CD4-positive, alpha-beta T cell treated with Interleukin-21 for 1 hour (primary cell): Measurements from ENCODE around the gene UNC80.

Experiments
- DNase-seq: peaks from one replicate; pipeline ENCODE4 v3.0.0-alpha.2; 2020

Gene UNC80

GRCh38 chr2:209808521-209808920 is 36.9 kb downstream of the UNC80 start:
- no peak for DNase-seq

GRCh38 chr2:209809256-209809655 is 37.6 kb downstream of the UNC80 start:
- DNase-seq, result no peak

DNA sequence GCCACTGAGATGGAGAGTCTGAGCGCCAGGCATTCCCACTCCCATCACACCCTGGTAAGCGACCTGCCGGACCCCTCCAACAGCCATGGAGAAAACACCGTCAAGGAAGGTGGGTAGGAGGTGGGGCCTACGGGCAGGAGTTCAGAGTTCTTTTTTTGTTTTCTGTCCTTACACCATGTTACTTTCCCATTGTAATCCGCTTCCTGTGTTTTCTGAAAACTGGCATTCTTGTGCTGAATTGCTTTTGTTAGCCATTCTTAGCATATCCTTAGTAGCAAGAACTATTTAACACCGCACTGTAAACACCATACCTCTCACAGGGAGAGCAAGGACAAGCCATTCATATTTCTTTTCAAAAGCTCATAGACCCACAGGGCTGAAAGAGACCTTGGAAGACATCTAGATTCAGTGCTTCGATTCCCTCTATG is 46.2 kb downstream of the UNC80 start:
- DNase-seq, result no peak

DNA sequence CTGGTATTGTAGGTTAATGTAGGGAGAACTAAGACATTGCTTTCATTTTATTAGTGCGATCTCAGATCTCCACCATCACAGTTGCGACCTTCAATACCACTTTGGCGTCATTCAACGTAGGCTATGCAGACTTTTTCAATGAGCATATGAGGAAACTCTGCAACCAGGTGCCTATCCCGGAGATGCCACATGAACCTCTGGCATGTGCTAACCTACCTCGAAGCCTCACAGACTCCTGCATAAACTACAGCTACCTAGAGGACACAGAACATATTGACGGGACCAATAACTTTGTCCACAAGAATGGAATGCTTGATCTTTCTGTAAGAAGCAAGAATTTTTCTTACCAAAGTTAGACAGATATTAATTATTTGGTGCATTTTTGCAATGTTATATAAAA is 47.3 kb downstream of the UNC80 start:
- DNase-seq, result no peak

DNA sequence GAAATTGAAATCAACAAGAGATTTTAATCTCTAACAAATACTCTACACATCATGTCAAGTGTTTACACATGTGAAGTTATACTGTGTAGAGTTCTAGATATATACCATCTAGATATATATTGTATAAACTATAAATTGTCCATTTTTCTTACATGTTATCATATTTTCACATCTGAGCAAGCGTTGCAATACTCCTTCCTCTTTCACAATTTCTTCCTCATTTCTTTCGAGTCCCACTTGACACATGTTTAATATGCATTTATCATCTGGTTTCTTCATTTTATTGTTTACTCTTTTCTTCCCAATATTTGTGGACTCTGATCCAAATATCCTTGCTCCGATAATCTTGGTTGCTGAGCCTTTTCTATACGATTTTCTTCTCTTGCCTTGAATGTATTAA is 50.2 kb downstream of the UNC80 start:
- no peak for DNase-seq

DNA sequence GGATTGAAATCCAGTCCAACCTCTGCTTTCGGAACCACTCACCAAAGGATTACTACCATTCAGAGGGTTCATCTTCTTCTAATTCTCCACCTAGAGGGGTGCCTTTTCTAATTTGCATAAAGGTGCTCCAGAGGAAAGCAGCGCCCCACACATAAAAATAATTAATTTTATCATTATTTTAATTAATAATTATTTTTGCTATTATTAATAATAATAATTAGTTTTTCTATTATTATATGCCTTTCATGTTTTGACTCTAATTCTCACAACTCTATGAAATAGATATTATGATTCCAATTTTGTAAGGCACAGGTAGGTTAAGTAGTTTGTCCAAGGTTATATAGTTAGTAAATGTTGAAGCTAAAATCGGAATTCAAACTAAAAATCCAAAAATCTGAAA is 51.9 kb downstream of the UNC80 start:
- no peak for DNase-seq

GRCh38 chr2:209824391-209824790 is 52.8 kb downstream of the UNC80 start:
- DNase-seq, result no peak

DNA sequence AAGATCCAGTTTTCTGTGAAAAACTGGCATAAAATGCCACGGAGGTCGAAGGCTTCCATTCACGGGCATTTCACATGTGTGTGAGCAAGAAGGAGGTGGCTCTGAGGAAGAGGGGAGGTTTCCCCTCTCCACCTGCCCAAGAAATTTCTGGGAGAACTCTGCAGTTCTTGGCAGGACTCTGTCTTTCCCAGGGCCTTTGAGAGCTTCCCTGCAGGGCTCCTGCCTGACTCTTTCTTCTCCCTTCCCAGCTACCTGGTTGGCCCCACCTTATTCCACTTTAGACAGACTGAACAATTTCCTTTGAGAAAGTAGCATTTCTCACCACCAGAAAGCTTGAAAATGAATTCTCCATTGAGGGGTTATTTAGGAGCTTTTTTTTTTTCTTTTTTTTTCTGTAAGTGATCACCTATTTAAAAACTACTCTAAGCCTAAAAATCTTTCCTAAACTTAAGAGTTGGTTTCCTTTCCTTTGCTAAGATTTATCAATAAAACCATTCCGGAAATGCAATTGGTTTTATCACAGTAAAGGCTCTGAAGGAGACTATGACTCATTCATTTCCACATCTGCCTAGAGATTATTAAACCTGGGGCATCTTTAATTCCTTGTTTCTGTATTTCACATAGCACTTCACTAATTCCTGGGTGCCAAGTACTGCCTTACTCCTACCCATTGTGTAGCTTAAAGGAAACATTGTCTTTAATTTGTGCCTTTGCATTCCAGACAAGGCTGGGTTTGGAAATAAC is 59.3 kb downstream of the UNC80 start:
- DNase-seq, result no peak

DNA sequence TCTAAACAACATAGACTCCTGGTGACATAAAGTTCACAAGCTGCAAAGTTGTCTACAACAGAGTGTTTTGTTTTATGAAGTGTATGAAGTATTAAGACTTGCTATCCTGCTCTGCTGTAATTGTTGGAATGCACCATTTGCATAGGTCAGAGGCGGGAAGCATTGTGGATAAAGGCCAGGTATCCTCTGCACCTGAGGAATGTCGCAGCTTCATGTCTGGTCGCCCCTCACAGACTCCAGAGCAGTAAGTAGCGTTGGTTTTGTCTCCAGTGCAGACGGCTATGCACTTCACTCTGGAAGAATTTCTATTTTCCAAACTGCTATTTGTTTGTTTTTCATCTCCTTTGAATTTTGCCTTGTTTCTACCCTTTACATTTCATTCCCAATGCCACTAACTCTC is 63.1 kb downstream of the UNC80 start:
- no peak for DNase-seq

GRCh38 chr2:209840434-209840833 is 68.8 kb downstream of the UNC80 start:
- DNase-seq, result no peak

DNA sequence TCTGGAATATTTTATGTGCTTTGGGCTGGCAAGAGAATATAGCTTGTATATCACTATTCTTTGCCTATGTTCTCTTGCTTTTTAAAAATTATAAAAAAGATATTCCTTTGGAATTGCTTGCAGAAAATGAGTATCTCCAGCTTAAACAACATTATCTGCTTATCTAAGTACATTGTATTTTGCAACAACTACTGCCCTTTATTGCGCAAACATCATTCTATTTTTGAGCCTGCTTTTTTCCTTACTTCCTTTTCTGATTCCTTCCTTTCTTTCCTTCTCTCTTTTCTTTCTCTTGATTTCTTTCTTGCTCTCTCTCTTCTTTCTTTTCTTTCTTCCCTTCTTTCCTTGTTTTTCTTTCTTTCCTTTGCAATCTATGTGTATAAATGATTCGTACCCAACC is 74.0 kb downstream of the UNC80 start:
- no peak for DNase-seq

GRCh38 chr2:209864716-209865295 is 93.2 kb downstream of the UNC80 start:
- no peak for DNase-seq

DNA sequence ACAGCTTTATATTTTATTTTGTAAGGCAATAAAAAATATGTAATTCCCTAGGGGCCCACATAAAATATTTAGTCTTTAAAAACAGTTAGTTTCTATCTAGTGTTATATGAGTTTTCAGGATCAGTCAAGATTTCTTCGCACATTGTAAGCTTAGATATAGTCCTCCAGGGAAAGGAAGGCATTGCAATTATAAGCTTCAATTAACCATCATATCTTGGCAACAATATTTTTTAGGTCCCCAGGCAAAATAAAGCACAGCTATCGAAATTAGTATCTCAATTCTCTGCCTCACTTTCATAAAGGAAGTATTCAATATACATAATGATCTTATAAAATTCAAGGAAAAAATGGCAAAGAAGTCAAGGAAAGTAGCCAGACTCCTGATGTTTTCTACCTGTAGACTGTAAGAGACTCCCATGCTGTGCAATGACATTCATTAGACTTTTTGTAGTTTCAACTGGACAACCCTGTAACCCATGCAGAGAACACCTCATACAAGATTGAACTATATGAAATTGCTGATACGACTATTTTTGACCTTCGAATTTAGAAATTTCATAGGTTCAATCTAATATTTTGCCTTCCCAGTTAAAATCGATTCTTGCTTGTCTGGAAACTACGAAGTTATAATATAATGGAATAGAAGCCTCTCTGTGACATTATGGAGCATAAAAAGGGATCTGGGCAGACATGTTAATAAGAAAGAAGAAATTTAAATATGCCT is 96.8 kb downstream of the UNC80 start:
- DNase-seq, result no peak

DNA sequence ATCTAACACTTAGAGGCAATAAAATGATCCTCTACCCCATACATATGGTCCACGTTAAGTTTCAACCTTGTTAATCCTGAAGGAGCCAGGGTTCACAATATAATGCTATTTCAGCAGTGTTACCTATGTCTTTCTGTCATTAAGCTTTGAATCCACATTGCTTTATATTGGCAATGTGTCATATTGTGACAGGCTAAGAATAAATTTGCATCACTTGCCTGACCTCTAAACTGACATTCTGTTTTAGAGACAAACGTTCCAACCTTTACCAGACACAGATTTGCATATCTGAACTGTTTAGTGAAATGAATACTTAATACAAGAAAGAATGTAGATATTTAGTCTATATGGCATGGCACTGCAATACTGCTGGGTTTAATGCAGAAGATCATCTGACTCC is 98.4 kb downstream of the UNC80 start:
- no peak for DNase-seq

DNA sequence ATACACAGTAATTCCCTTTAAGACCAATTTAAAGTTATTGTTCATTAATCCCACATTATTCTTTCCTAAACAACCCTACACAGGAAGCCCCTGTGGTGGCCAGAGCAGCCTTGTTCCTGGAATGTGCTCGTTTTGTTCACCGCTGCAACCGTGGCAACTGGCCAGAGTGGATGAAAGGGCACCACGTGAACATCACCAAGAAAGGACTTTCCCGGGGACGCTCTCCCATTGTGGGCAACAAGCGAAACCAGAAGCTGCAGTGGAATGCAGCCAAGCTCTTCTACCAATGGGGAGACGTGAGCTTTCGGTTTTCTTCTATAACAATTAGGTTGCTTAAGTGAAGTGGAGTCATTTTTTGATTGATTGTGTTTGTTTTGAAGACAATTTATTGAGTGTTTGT is 101.0 kb downstream of the UNC80 start:
- no peak for DNase-seq

DNA sequence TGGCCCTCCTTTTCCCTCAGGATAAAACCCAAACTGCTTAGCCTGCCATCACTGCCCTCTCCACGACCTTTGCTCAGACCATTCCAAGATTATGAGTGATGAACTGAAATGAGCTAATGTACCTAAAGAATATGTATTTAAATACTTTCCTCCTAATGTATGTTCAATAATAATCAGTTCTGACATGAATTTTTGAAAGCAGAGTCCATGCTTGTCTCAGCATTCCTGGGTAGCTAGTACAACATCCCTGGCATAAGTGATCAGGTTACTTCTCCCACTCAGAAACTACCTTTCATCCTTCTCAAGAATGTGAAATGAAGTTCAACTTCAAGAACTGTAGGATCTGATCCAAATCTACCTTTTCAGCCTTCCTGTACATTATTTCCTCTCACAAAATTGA is 103.6 kb downstream of the UNC80 start:
- DNase-seq, result no peak

GRCh38 chr2:209876211-209876610 is 104.6 kb downstream of the UNC80 start:
- DNase-seq, result no peak

- DNase-seq, result no peak
Measured at GRCh38 chr2:209878701-209879100, 107.1 kb downstream of the UNC80 start.

DNA sequence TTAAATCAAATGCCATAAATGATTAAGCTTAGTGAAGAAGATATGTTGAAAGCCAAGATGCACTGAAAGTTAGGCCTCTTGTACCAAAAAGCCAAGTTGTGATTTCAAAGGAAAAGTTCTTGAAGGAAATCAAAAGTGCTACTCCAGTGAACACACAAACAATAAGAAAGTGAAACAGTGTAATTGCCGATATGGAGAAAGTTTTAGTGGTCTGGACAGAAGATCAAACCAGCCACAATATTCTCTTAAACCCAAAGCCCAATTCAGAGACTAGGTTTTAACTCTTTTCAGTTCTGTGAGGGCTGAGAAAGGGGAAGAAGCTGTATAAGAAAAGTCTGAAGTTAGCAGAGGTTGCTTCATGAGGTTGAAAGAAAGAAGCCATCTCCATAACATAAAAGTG is 129.0 kb downstream of the UNC80 start:
- no peak for DNase-seq

- DNase-seq, result no peak
Measured at GRCh38 chr2:209901172-209901571, 129.5 kb downstream of the UNC80 start.

DNA sequence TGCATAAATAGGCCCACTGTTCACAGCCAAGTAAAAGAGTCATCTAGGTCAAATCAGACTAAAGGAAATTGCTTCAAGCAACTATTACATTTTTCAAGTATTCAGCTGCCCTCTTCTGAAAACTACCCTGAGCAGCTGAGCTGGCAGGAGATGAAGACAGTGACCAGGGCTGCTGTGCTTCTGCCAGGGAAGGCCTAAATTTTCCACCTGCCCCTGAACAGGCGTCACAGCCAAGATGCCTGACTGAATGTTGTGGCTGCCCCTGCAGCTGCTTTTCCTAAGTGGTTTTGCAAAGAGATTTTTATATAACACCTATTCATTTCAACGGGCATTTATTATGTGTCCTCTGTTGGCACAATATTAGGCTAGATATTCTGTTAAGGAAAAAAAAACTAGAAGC is 134.1 kb downstream of the UNC80 start:
- DNase-seq, result no peak

GRCh38 chr2:209907746-209908145 is 136.1 kb downstream of the UNC80 start:
- DNase-seq, result no peak

GRCh38 chr2:209908511-209908910 is 136.9 kb downstream of the UNC80 start:
- DNase-seq, result no peak

DNA sequence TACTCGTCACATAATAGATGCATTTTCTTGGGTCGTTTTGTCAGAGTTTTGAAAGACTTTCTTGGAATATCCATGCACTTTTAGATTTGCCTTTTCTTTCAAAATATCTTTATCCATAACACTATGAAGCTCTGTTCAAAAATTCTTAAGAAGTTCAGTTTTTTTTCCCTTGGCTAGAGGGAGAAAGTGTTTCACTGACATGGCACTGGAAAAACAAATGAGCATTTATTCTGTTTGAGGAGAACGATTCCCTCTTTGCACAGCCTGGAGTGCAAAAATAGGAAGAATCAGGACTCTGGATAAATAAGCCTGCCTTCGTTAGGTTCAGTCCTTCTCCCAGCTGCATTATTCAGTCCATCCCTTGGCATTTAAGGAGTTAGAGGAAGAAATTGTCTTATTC is 139.9 kb downstream of the UNC80 start:
- no peak for DNase-seq
